Body of pancreas (tissue), 4 donors: ENCODE results near the gene SEMA5B. TPM values are rescaled to one million over a fixed set of nuclear protein-coding genes. Genes with fewer than 3 reads are reported as not detected.

ENCODE experiments used
- ATAC-seq: fragments of 150-250 bp; one replicate; pipeline ENCODE4 v1.9.1; 2016
- DNase-seq, 4 donors: peaks; one replicate each; pipeline ENCODE4 v3.0.0-alpha.2; 2019
- H3K27ac ChIP-seq, 4 donors: fragments of 200-600 bp; sonication (generic); 1 replicate in 3 of 4; 2 replicates in 1 of 4; pipeline versions ENCODE4 v1.5.1 to v1.6.1; 2016 to 2019; ENCODE audit warnings: mild to moderate bottlenecking in 1 of 4, mixed read lengths in 1 of 4, moderate library complexity in 1 of 4
- H3K27me3 ChIP-seq, 2 donors: fragments of 200-600 bp; sonication (generic); one replicate each; pipeline ENCODE4 v1.6.0; 2016; ENCODE audit warnings: mild to moderate bottlenecking in 1 of 2
- H3K36me3 ChIP-seq, 2 donors: fragments of 200-600 bp; sonication (generic); replicated peaks in 1 of 2; 2 replicates each; pipeline ENCODE4 v1.5.1; 2016; ENCODE audit warnings: low read depth in 2 of 2; ENCODE audit not compliant: insufficient read depth in 1 of 2
- H3K4me1 ChIP-seq: fragments of 200-600 bp; sonication (generic); one replicate; pipeline ENCODE4 v1.6.0; 2016
- H3K4me3 ChIP-seq, 2 donors: fragments of 200-600 bp; sonication (generic); 1 replicate in 1 of 2; 2 replicates in 1 of 2; pipeline ENCODE4 v1.5.1; 2016 to 2019
- H3K9me3 ChIP-seq, 3 donors: fragments of 200-600 bp; sonication (generic); 1 replicate in 2 of 3; 2 replicates in 1 of 3; pipeline ENCODE4 v1.5.1; 2016
- POLR2A ChIP-seq, 3 donors: fragments of 450-650 bp; IDR thresholded peaks; one replicate each; pipeline ENCODE4 v1.6.1; 2016; ENCODE audit warnings: antibody characterized with exemption in 3 of 3, mild to moderate bottlenecking in 2 of 3
- WGBS, 2 donors: methylation state at CpG; one replicate each; pipeline ENCODE4 v1.1.5; 2017; 5-methylcytosine and 5-hydroxymethylcytosine counted together
- intact Hi-C: fragments of 100-400 bp; cut with DNase I; formaldehyde crosslinking; loops from one replicate; pipeline ENCODE4 v1.15.1; 2023
- total RNA-seq, 2 donors: library from RNA; depleted of rRNA; stranded (reverse); fragments of >200 nt; gene quantifications; one replicate each; pipeline ENCODE4 v1.1.0, GENCODE V29; 2016
- TF ChIP-seq, protein P1 (sequence below), 7 experiments: fragments of 450-650 bp in 4 of 7; fragments of 200-600 bp in 3 of 7; sonication (generic) in 3 of 7; IDR thresholded peaks; one replicate each; pipeline ENCODE4 v1.5.1; 2016 to 2019; ENCODE audit warnings: antibody characterized with exemption in 7 of 7

SEMA5B gene
- total RNA-seq, 2 donors from 2014 or later, result 1.0 to 15.2 TPM

DNA sequence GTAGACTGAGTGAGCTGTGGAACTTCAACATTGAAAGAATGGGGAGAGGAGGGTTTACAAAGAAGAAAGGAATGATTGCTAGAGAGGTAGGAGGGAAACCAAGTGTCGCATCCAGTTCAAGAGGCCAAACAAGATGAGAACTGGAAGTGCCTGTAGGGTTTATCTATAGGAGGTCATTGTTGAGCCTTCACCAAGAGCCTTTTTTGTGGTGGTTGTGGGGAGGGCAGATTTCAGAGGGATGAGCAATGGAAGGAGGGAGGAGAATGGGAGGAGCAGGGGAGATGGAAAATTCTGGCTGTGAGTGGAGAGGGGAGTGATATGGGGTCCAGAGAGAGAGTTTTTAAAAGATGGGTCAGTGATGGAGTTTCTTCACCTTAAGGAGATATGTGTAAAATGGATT lies 47.8 kb upstream of the SEMA5B start:
- Histone ChIP-seq H3K27ac (no peak overlapping the region), H3K27me3 (no peaks in the 10 kb centered on the region), H3K36me3 (no peaks in the 10 kb centered on the region), H3K9me3 (no peaks in the 10 kb centered on the region), H3K4me1 (peaks cover 52% of the 10 kb centered on the region), H3K4me3 (no peak overlapping the region)
- DNase-seq (no peak), ATAC-seq (no peak)
- intact Hi-C loops, result no loop called here
- 95 to 97% methylated on average over 1 of the region's 1 CpG for WGBS, 2 donors
- TF ChIP-seq, protein P1, sequence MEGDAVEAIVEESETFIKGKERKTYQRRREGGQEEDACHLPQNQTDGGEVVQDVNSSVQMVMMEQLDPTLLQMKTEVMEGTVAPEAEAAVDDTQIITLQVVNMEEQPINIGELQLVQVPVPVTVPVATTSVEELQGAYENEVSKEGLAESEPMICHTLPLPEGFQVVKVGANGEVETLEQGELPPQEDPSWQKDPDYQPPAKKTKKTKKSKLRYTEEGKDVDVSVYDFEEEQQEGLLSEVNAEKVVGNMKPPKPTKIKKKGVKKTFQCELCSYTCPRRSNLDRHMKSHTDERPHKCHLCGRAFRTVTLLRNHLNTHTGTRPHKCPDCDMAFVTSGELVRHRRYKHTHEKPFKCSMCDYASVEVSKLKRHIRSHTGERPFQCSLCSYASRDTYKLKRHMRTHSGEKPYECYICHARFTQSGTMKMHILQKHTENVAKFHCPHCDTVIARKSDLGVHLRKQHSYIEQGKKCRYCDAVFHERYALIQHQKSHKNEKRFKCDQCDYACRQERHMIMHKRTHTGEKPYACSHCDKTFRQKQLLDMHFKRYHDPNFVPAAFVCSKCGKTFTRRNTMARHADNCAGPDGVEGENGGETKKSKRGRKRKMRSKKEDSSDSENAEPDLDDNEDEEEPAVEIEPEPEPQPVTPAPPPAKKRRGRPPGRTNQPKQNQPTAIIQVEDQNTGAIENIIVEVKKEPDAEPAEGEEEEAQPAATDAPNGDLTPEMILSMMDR (IDR thresholded peaks at IDR 0.05), result no peak

DNA sequence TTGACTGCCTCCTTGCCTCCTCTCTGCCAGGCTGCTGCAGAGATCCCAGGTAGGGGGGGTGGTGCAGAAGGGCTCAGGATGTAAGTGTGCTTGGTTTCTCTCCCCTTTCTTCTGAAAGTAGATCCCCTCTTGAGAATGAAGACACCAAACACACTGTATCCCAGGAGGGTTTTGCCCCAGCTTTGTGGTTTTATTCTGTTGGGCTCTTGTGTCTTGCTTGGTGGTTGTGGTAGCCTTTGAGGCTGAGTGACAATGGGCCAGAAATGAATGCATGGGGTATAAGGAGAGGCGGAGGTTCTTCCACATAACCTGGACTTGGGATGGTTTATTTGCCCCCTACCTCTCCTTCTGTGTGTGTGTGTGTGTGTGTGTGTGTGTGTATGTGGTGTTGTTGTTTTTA lies 45.0 kb upstream of the SEMA5B start:
- intact Hi-C loops, result no loop called here
- ATAC-seq, result no peak
- no peaks in the 10 kb centered on the region for H3K27me3 ChIP-seq
- DNase-seq, result no peak
- H3K9me3 ChIP-seq, result no peaks in the 10 kb centered on the region
- H3K4me3 ChIP-seq, result no peak overlapping the region
- WGBS, 2 donors, result 89 to 100% methylated on average over 1 of the region's 1 CpG
- no peak overlapping the region for H3K27ac ChIP-seq
- H3K4me1 ChIP-seq, result peaks cover 71% of the 10 kb centered on the region
- H3K36me3 ChIP-seq, result no peaks in the 10 kb centered on the region
- TF ChIP-seq, protein P1 (IDR thresholded peaks at IDR 0.05), result no peak
- no peak for TF ChIP-seq POLR2A (IDR thresholded peaks at IDR 0.05)

DNA sequence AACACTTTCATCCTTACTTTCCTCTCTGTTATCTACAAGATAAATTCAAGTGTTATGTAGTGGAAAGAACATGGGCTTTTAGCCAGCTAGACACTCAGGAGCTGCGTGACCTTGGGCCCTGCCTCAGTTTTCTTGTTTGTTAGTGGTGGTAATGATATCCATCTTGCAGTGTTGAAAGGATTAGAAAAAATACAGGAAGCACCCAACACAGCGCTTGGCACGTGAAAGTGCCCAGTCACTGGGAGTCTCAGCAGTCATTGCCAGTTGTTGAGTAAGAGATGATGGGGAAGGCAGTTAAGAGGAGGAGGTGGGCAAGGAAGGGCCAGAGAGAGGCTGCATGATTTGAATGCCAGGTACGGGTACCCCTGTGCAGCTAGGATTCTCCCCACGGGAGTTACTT lies 44.6 kb upstream of the SEMA5B start:
- Histone ChIP-seq H3K27me3 (no peaks in the 10 kb centered on the region), H3K4me1 (peaks cover 69% of the 10 kb centered on the region), H3K27ac (no peak overlapping the region), H3K9me3 (no peaks in the 10 kb centered on the region), H3K4me3 (no peak overlapping the region), H3K36me3 (no peaks in the 10 kb centered on the region)
- DNase-seq (peak; percentile 30 to 49 (median 36)), ATAC-seq (no peak)
- intact Hi-C loops, result no loop called here
- 46 to 55% methylated on average over 5 of the region's 5 CpGs for WGBS, 2 donors
- no peak for TF ChIP-seq POLR2A (IDR thresholded peaks at IDR 0.05)
- TF ChIP-seq, protein P1 (IDR thresholded peaks at IDR 0.05), result no peak

DNA sequence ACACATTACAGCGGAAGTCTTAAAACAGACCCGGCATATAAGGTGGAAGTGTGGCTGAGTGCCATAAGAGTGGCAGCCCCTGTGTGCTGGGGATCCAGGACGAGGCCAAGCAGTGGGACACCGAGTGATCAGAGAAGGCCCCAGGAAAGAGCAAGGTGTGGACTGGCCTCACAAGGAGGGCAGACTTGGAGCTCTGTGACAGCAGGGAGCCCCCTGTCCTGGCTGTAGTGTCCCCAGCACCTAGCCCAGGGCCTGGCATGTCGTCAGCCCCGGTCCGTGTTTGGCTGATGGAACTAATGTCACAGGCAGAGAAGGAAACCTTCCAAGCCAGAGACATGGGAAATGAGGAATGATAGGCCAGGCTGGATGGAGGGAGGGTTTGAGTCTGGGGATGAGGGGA lies 44.0 kb upstream of the SEMA5B start:
- DNase-seq, result no peak
- intact Hi-C loops, result no loop called here
- Histone ChIP-seq H3K4me1 (peaks cover 65% of the 10 kb centered on the region), H3K27ac (peak overlapping the region in 1 of 4 donors; percentile 5), H3K4me3 (no peak overlapping the region), H3K27me3 (no peaks in the 10 kb centered on the region), H3K36me3 (no peaks in the 10 kb centered on the region), H3K9me3 (no peaks in the 10 kb centered on the region)
- 68 to 80% methylated on average over 7 of the region's 7 CpGs for WGBS, 2 donors
- no peak for ATAC-seq
- TF ChIP-seq, protein P1 (IDR thresholded peaks at IDR 0.05), result no peak
- no peak for TF ChIP-seq POLR2A (IDR thresholded peaks at IDR 0.05)

DNA sequence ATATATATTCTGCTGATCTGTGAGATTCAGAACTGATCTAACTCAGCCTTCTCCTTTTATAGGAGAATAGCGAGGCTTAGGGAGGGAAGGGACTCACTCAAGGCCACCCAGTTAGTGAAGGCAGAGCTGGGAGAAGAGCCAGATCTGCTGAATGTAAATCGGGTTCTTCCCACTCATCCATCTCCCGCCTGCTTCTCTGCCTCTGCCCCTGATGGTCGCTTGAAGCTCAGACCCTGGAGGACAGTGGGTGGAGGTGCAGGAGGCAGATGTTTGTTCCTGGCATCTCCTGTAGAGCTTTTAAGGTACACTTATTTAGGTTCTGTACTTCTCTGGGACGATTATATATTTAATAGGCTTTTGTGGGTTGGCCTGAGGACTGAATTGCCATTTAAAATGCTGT lies 43.6 kb upstream of the SEMA5B start:
- Histone ChIP-seq H3K36me3 (no peaks in the 10 kb centered on the region), H3K27ac (no peak overlapping the region), H3K4me1 (peaks cover 64% of the 10 kb centered on the region), H3K27me3 (no peaks in the 10 kb centered on the region), H3K9me3 (no peaks in the 10 kb centered on the region), H3K4me3 (no peak overlapping the region)
- ATAC-seq (no peak), DNase-seq (no peak)
- TF ChIP-seq POLR2A (IDR thresholded peaks at IDR 0.05), result no peak
- TF ChIP-seq, protein P1 (IDR thresholded peaks at IDR 0.05), result no peak
- intact Hi-C loops, result no loop called here
- 40 to 54% methylated on average over 5 of the region's 5 CpGs for WGBS, 2 donors
